OCI-LY7 (cell line): ENCODE measurements around the gene TSPAN6. TPM values are rescaled to one million over a fixed set of nuclear protein-coding genes. Genes with fewer than 3 reads are reported as not detected.

Experiments
- BruUV-seq: library from RNA; stranded (reverse); fragments of 400-500 nt; replicated peaks from 2 replicates; lab custom pipeline; 2021; lab: Mats Ljungman, UMichigan
- CTCF ChIA-PET: fragments of 300-600 bp; sonication (Branson Sonifier 250); formaldehyde crosslinking; loops from one replicate; lab custom pipeline; 2022; ENCODE audit warnings: antibody characterized with exemption; ENCODE audit not compliant: unreplicated experiment; lab: Charles Lee
- POLR2A ChIA-PET: fragments of 300-600 bp; sonication (Branson Sonifier 250); formaldehyde crosslinking; loops from one replicate; lab custom pipeline; 2022; ENCODE audit warnings: antibody characterized with exemption; lab: Charles Lee
- DNase-seq: peaks from one replicate; pipeline ENCODE4 v3.0.0-alpha.2; 2015; ENCODE audit warnings: low spot score
- H2AFZ ChIP-seq: fragments of 200-600 bp; sonication (generic), shearing (Covaris generic); 2 replicates; pipeline ENCODE4 v1.6.1; 2014; ENCODE audit warnings: mild to moderate bottlenecking, antibody characterized with exemption, low read length, moderate library complexity
- H3K27ac ChIP-seq: fragments of 200-600 bp; sonication (generic); 2 replicates; pipeline ENCODE4 v1.5.1; 2014; ENCODE audit warnings: mixed run types, low read depth, mild to moderate bottlenecking, moderate library complexity, low read length, inconsistent platforms; ENCODE audit not compliant: poor library complexity, severe bottlenecking
- H3K36me3 ChIP-seq: fragments of 200-600 bp; sonication (generic); 2 replicates; pipeline ENCODE4 v1.6.1; 2014; ENCODE audit warnings: mild to moderate bottlenecking, antibody characterized with exemption, low read length, moderate library complexity, mixed read lengths; ENCODE audit not compliant: insufficient read depth
- H3K4me1 ChIP-seq: fragments of 200-600 bp; sonication (generic); 2 replicates; pipeline ENCODE4 v1.5.1; 2014; ENCODE audit warnings: mild to moderate bottlenecking, low read length; ENCODE audit not compliant: insufficient read depth, poor library complexity, severe bottlenecking
- H3K4me2 ChIP-seq: fragments of 200-600 bp; sonication (generic); 2 replicates; pipeline ENCODE4 v1.6.1; 2014; ENCODE audit warnings: mild to moderate bottlenecking, low read length
- H3K4me3 ChIP-seq: fragments of 200-600 bp; sonication (generic); 2 replicates; pipeline ENCODE4 v1.5.1; 2014; ENCODE audit warnings: mild to moderate bottlenecking, low read depth, low read length; ENCODE audit not compliant: poor library complexity, severe bottlenecking
- H3K79me2 ChIP-seq: fragments of 200-600 bp; sonication (generic); 2 replicates; pipeline ENCODE4 v1.6.1; 2016; ENCODE audit warnings: low read depth, mild to moderate bottlenecking, low read length, moderate library complexity, mixed read lengths; ENCODE audit not compliant: insufficient read depth
- H3K9me2 ChIP-seq: fragments of 200-600 bp; sonication (generic); 2 replicates; pipeline ENCODE4 v1.6.1; 2016; ENCODE audit warnings: mild to moderate bottlenecking, low read length, mixed read lengths; ENCODE audit not compliant: insufficient read depth
- H3K9me3 ChIP-seq: fragments of 200-600 bp; sonication (generic); 2 replicates; pipeline ENCODE4 v1.6.1; 2014; ENCODE audit warnings: mild to moderate bottlenecking, mixed run types, low read length, mixed read lengths
- H4K20me1 ChIP-seq: fragments of 200-600 bp; sonication (generic); 2 replicates; pipeline ENCODE4 v1.6.1; 2014; ENCODE audit warnings: mild to moderate bottlenecking, antibody characterized with exemption, low read length, moderate library complexity, mixed read lengths; ENCODE audit not compliant: insufficient read depth
- CTCF ChIP-seq: fragments of 200-600 bp; sonication (generic); conservative IDR thresholded peaks from 2 replicates; pipeline ENCODE4 v1.5.1; 2014; ENCODE audit warnings: mild to moderate bottlenecking, antibody characterized with exemption, low read length, moderate library complexity, mixed read lengths
- EZH2phosphoT487 ChIP-seq: fragments of 200-600 bp; sonication (generic); IDR thresholded peaks from 2 replicates; pipeline ENCODE4 v1.6.1; 2018; ENCODE audit warnings: low read depth, borderline replicate concordance, mild to moderate bottlenecking, mixed run types, antibody characterized with exemption, low read length, moderate library complexity, mixed read lengths
- intact Hi-C: fragments of 100-400 bp; cut with micrococcal nuclease; formaldehyde crosslinking; loops from one replicate; pipeline ENCODE4 v1.10.0; 2022; ENCODE audit not compliant: unreplicated experiment
- total RNA-seq, 2 experiments: library from RNA; depleted of rRNA in 1 of 2; stranded (reverse); fragments of >200 nt in 1 of 2; shearing (Covaris generic) in 1 of 2; gene quantifications; 2 replicates each; pipeline ENCODE4 v1.2.3, GENCODE V29; 2014 to 2022

TSPAN6 gene
- total RNA-seq, 2 experiments from 2014 or later = not detected

GRCh38 chrX:100650841-100651240 is 14.2 kb upstream of the TSPAN6 start:
- Histone ChIP-seq H3K36me3 (no peaks in the 10 kb centered on the region), H3K4me2 (no peak overlapping the region), H3K4me3 (no peak overlapping the region), H3K79me2 (no peaks in the 10 kb centered on the region), H3K9me2 (no peaks in the 10 kb centered on the region), H3K4me1 (peaks cover 13% of the 10 kb centered on the region), H4K20me1 (no peaks in the 10 kb centered on the region), H2AFZ (no peak overlapping the region), H3K27ac (no peak overlapping the region), H3K9me3 (no peaks in the 10 kb centered on the region)
- ChIA-PET CTCF (no interaction called here), POLR2A (no interaction called here)
- TF ChIP-seq CTCF (no peak), EZH2phosphoT487 (no peak)
- no peak for DNase-seq
- no TSS peak for BruUV-seq
- intact Hi-C loops = no loop called here

- Histone ChIP-seq H3K4me3 (no peak overlapping the region), H4K20me1 (no peaks in the 10 kb centered on the region), H2AFZ (no peak overlapping the region), H3K9me2 (no peaks in the 10 kb centered on the region), H3K27ac (no peak overlapping the region), H3K4me2 (no peak overlapping the region), H3K36me3 (no peaks in the 10 kb centered on the region), H3K79me2 (no peaks in the 10 kb centered on the region), H3K9me3 (no peaks in the 10 kb centered on the region), H3K4me1 (peaks cover 13% of the 10 kb centered on the region)
- no peak for DNase-seq
- TF ChIP-seq EZH2phosphoT487 (no peak), CTCF (no peak)
- ChIA-PET CTCF (no interaction called here), POLR2A (interaction anchor here (0.6 kb wide), 1 partner anchor 104 kb away, joined by 3 read pairs; no protein-coding TSS in a partner anchor)
- intact Hi-C loops = no loop called here
- BruUV-seq = no TSS peak
Observed at GRCh38 chrX:100649550-100650356, 13.1 kb upstream of the TSPAN6 start.
